Fibroblast of villous mesenchyme (primary cell): ENCODE measurements around the gene CFDP1. TPM values are rescaled to one million over a fixed set of nuclear protein-coding genes. Genes with fewer than 3 reads are reported as not detected.

ENCODE experiments used
- DNase-seq: peaks from one replicate; pipeline ENCODE4 v3.0.0-alpha.2; 2010; ENCODE audit warnings: low read depth
- H3K4me3 ChIP-seq: 2 replicates; pipeline ENCODE4 v1.5.1; 2011; ENCODE audit warnings: low read depth, mild to moderate bottlenecking, low read length
- total RNA-seq: library from RNA; depleted of rRNA; stranded (reverse); fragments of >200 nt; gene quantifications from 2 replicates; pipeline ENCODE4 v1.2.3, GENCODE V29; 2012
- TF ChIP-seq, protein P1 (sequence below): IDR thresholded peaks from 2 replicates; pipeline ENCODE4 v1.5.1; 2012; ENCODE audit warnings: low read depth, mild to moderate bottlenecking, low read length; ENCODE audit not compliant: insufficient read depth

CFDP1 gene
- total RNA-seq, 1 donor, result 39.7 TPM

DNA sequence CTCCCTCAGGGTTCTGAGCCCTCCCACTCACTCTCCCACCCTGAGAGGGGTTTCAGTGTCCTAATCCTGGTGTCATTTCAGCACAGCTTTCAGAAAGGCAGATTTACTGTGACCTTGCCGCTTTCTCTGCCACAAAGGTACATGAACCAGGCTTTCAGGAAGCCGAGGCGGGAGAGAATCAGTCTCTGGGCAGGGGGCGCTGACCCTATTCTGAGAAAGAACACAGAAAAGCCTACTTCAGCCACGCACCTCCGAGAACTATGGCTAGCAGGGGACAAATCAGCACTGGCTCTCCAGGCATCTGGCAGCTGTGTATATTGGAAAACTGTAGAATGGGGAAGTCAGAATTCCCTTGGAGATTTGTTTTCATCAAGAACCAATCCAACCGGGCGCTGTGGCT lies 124.1 kb downstream of the CFDP1 start:
- no peak overlapping the region for H3K4me3 ChIP-seq
- DNase-seq, result no peak
- TF ChIP-seq, protein P1, sequence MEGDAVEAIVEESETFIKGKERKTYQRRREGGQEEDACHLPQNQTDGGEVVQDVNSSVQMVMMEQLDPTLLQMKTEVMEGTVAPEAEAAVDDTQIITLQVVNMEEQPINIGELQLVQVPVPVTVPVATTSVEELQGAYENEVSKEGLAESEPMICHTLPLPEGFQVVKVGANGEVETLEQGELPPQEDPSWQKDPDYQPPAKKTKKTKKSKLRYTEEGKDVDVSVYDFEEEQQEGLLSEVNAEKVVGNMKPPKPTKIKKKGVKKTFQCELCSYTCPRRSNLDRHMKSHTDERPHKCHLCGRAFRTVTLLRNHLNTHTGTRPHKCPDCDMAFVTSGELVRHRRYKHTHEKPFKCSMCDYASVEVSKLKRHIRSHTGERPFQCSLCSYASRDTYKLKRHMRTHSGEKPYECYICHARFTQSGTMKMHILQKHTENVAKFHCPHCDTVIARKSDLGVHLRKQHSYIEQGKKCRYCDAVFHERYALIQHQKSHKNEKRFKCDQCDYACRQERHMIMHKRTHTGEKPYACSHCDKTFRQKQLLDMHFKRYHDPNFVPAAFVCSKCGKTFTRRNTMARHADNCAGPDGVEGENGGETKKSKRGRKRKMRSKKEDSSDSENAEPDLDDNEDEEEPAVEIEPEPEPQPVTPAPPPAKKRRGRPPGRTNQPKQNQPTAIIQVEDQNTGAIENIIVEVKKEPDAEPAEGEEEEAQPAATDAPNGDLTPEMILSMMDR, result no peak

DNA sequence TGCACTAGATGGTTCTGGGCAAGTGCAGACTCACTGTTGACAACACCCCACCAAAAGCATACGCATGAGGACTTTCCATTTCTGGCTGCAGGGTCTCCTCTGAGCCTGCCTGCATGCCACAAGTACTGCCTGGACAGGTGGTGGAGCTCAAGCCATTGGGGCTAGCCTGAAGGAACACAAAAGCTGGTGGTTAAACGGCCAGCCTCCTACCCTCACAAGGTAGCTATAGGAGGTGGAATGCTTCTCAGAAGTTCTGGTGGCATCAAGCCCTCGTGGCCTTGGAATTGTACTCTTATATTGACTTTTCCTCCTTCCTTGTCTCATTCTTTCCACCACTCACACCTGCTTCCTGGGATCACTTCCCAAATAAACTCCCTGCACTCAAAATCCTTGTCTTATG lies 125.3 kb downstream of the CFDP1 start:
- no peak overlapping the region for H3K4me3 ChIP-seq
- DNase-seq, result no peak
- TF ChIP-seq, protein P1, result no peak

DNA sequence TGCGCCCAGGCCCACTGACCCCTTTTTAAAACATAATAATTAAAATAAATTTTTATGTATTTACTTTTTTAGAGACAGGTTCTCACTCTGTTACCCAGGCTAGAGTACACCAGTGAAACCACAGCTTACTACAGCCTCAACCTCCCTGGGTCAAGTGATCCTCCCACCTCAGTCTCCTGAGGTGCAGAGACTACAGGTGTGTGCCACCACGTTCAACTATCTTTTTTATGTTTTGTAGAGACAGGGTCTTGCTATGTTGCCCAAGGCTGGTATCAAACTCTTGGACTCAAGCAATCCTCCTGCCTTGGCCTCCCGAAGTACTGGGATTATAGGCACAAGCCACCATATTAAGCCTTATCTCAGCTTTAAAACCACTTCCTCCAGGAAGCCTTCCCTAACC lies 125.8 kb downstream of the CFDP1 start:
- TF ChIP-seq, protein P1, result no peak
- H3K4me3 ChIP-seq, result no peak overlapping the region
- DNase-seq, result no peak

DNA sequence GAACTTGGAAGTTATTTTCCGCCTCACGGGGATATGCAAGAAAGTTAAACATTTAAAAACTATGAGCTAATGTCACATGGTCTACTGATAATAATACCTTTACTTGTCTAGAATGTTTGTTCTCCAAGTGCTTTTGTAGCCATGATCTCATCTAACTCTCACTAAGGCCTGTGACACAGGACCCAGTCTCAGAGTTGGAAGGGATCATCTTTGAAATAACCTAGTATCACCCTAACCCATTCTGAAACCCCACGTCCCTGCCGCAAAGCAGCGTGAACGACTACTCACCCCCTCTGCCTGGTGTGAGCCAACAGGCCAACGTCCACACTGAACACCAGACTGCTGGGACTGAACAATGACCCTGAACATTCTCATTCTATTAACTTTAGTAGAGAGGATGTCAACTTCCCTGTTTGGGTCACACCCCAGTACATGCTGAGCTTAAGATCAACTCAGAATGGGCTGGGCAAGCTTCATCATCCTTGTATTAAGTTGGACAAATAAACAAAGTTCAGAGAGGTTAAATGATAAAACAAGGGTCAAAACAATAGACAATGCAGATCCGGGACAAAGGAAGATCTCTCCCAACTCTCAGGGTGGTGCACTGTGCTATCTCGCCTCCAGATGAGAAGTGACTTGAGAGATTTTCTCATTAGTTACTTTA lies 127.1 kb downstream of the CFDP1 start:
- TF ChIP-seq, protein P1, result no peak
- no peak overlapping the region for H3K4me3 ChIP-seq
- no peak for DNase-seq

DNA sequence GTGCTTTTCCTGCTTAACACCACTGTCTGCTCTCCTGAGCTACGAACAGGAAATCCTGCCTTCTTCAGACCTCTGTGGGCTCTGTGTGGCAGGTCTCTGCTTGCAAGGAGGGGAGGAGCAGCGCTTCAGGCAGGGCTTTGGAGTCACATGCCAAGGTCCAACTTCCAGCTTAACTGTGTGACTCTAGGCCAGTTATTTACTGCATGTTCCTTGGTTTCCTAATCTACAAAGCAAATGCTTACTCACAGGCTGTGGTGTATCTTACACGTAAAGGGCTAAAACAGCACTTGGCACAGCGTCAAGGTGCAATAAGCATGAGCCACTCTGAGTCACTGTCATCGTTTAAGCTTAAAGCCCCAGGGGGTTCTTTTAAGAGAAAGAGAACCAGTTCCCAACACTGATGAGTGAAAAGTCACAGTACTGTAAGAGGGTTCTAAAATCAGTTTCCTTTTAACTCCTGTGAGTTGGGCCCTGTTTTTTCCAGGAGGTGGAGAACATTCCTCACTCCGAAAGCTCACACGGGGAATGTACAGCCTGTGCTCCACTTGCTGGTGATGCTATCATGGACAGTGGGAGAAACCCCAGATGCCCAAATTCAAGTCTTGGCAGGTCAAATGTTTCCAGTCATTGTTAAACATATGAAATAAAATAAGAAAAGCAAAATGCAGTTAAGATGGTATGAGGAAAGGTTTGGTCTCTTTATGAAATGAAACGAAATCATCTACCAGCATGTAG lies 127.8 kb downstream of the CFDP1 start:
- peak; percentile 100 for DNase-seq
- H3K4me3 ChIP-seq, result no peak overlapping the region
- TF ChIP-seq, protein P1, result no peak

DNA sequence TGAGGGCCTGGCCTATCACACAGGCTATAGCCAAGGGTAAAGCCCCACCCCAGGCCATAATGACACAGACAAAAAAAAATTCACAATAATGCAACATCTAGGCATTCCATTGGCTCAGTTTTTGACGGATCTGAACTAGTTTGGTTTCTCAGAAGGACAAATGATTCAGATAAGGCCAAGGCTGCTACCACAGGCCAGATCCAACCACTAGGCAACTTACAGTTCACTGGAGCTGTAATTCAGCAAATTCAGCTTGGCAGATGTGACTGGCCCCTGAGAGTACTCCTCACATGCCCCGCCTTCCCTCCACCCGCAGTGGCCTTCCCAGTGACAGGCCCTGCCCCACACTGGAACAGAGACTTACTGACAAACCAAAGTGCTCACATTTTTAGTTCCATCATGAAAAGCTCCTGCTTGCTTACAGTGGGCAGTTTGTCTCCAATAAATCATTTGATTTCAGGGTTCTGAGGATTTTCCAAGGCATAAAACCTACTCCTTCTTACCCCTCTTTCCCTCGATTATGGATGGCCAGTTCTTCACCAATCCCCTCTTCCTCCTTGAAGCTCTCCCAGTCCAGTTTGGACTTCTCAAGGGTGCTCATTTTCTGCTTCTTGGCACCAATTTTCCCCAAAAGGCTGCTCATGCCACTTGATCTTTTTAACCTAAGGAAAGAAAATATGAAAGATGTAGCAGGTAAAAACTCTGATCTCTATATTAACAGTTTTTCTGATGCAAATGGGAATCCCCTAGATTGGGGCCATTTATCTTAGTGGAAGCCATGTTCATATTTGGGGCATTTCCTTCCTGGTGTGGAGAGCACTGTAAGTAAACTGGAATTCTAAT lies 128.6 kb downstream of the CFDP1 start:
- peak; percentile 87 for DNase-seq
- TF ChIP-seq, protein P1, result peak; percentile 10
- no peak overlapping the region for H3K4me3 ChIP-seq
